Lower lobe of right lung (tissue), 2 donors: ENCODE results near the gene TECPR2. TPM values are rescaled to one million over a fixed set of nuclear protein-coding genes. Genes with fewer than 3 reads are reported as not detected.
A peak's percentile ranks its signal among the peaks of the same experiment; 100 is the strongest.

Source experiments
- ATAC-seq, 2 donors: fragments of 200-7000 bp; cut with Tn5 transposase; one replicate each; pipeline ENCODE4 v1.9.1; 2020 to 2022; ENCODE audit warnings: mild to moderate bottlenecking in 2 of 2, moderate library complexity in 2 of 2
- DNase-seq: peaks from one replicate; pipeline ENCODE4 v3.0.0-alpha.2; 2020
- H3K27ac ChIP-seq: fragments of 200-600 bp; one replicate; pipeline ENCODE4 v1.8.0; 2022
- H3K27me3 ChIP-seq: fragments of 200-600 bp; one replicate; pipeline ENCODE4 v1.8.0; 2022; ENCODE audit warnings: low read depth
- H3K36me3 ChIP-seq: fragments of 200-600 bp; one replicate; pipeline ENCODE4 v1.8.0; 2022; ENCODE audit warnings: mild to moderate bottlenecking
- H3K4me1 ChIP-seq: fragments of 200-600 bp; one replicate; pipeline ENCODE4 v1.8.0; 2022
- H3K4me3 ChIP-seq: fragments of 200-600 bp; one replicate; pipeline ENCODE4 v1.8.0; 2022; ENCODE audit warnings: mild to moderate bottlenecking
- H3K9me3 ChIP-seq: fragments of 200-600 bp; one replicate; pipeline ENCODE4 v1.8.0; 2022
- CTCF ChIP-seq: fragments of 200-600 bp; IDR thresholded peaks from one replicate; pipeline ENCODE4 v1.8.0; 2022; ENCODE audit warnings: antibody characterized with exemption, mild to moderate bottlenecking
- intact Hi-C: fragments of 100-400 bp; cut with DNase I; formaldehyde crosslinking; loops from one replicate; pipeline ENCODE4 v1.11.0; 2022
- total RNA-seq: library from RNA; stranded (reverse); fragmentation: NEBNext Ultra II Directional; extraction: Animal tissue kit (Norgen Biotek cat#: 25700); gene quantifications from one replicate; pipeline ENCODE4 v1.2.1, GENCODE V29; 2021
- donor health status: DM: no; HTN: yes; CAD: no; lungs with severe emphysema.

Gene TECPR2
- total RNA-seq, 1 donor from 2014 or later, result 23.2 TPM

- DNase-seq, result no peak
- Histone ChIP-seq H3K27me3 (no peaks in the 10 kb centered on the region), H3K4me3 (peak overlapping the region; percentile 73), H3K9me3 (no peaks in the 10 kb centered on the region), H3K27ac (peak overlapping the region; percentile 71), H3K36me3 (no peaks in the 10 kb centered on the region), H3K4me1 (peaks cover 16% of the 10 kb centered on the region)
- TF ChIP-seq CTCF, result no peak
- intact Hi-C loops, result no loop called here
- ATAC-seq, result peak; percentile 16 to 57
Measured at GRCh38 chr14:102510616-102511520, 148.1 kb downstream of the TECPR2 start.

DNA sequence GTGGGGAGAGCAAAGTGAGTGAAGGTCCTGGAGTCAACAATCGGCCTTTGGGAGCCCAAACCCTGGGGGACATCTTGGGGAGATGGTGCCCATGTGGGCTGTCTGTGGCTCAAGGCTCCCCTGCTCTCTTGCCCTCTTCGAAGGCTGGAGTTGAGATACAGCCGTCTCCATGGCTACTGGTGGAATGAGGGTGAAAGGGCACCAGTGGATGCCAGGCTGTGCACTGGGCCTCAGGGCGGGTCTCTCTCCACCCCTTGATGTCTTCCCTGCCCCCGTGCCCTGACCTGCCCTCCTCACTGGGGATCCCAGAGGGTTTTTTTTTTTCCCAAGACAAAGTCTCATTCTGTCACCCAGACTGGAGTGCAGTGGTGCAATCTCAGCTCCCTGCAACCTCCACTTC is 148.8 kb downstream of the TECPR2 start:
- Histone ChIP-seq H3K27me3 (no peaks in the 10 kb centered on the region), H3K36me3 (no peaks in the 10 kb centered on the region), H3K4me1 (peaks cover 19% of the 10 kb centered on the region), H3K4me3 (no peak overlapping the region), H3K9me3 (no peaks in the 10 kb centered on the region), H3K27ac (no peak overlapping the region)
- no peak for DNase-seq
- TF ChIP-seq CTCF, result no peak
- no peak for ATAC-seq
- intact Hi-C loops, result no loop called here

- Histone ChIP-seq H3K27ac (no peak overlapping the region), H3K4me1 (peaks cover 21% of the 10 kb centered on the region), H3K36me3 (no peaks in the 10 kb centered on the region), H3K4me3 (no peak overlapping the region), H3K27me3 (no peaks in the 10 kb centered on the region), H3K9me3 (no peaks in the 10 kb centered on the region)
- no peak for DNase-seq
- ATAC-seq, result no peak
- no peak for TF ChIP-seq CTCF
- intact Hi-C loops, result no loop called here
Measured at GRCh38 chr14:102512793-102513300, 150.1 kb downstream of the TECPR2 start.

- no peaks in the 10 kb centered on the region for H3K36me3 ChIP-seq
- no peaks in the 10 kb centered on the region for H3K9me3 ChIP-seq
- H3K4me1 ChIP-seq, result peaks cover 14% of the 10 kb centered on the region
- no peak overlapping the region for H3K27ac ChIP-seq
- no peaks in the 10 kb centered on the region for H3K27me3 ChIP-seq
- TF ChIP-seq CTCF, result no peak
- no peak for ATAC-seq
- no peak overlapping the region for H3K4me3 ChIP-seq
- intact Hi-C loops, result no loop called here
- DNase-seq, result no peak
Measured at GRCh38 chr14:102513899-102514772, 151.4 kb downstream of the TECPR2 start.

GRCh38 chr14:102514987-102515733 is 152.4 kb downstream of the TECPR2 start:
- Histone ChIP-seq H3K4me1 (peaks cover 13% of the 10 kb centered on the region), H3K27ac (no peak overlapping the region), H3K9me3 (no peaks in the 10 kb centered on the region), H3K4me3 (no peak overlapping the region), H3K27me3 (no peaks in the 10 kb centered on the region), H3K36me3 (no peaks in the 10 kb centered on the region)
- no peak for TF ChIP-seq CTCF
- ATAC-seq (no peak), DNase-seq (no peak)
- intact Hi-C loops, result loop anchor here (5.0 kb wide), 1 partner anchor 78 kb away; no protein-coding TSS in a partner anchor
